ENCODE measurements around the gene NXPE3.

Gene NXPE3

GRCh38 chr3:101813817-101814440 is 34.9 kb downstream of the NXPE3 start:
- Mint-ChIP-seq H3K27me3 (ENCODE audit: low read depth) (no peaks in the 10 kb centered on the region), H3K4me3 (no peak overlapping the region), H3K9me3 (no peaks in the 10 kb centered on the region), H3K36me3 (ENCODE audit: low read depth) (peaks cover 8% of the 10 kb centered on the region), H3K27ac (peak overlapping the region; percentile 18 to 31 (median 24)), H3K4me1 (peaks cover 14% of the 10 kb centered on the region)
- peak; percentile 59 to 78 (median 59) for TF ChIP-seq CTCF (IDR thresholded peaks at IDR 0.05; ENCODE audit: unreplicated experiment in 3 of 3)

- no peaks in the 10 kb centered on the region for H3K9me3 Mint-ChIP-seq
- H3K36me3 Mint-ChIP-seq (ENCODE audit: low read depth): peaks cover 14% of the 10 kb centered on the region
- H3K27ac Mint-ChIP-seq: peak overlapping the region in 1 of 3 experiments; percentile 68
- peaks cover 12% of the 10 kb centered on the region for H3K4me1 Mint-ChIP-seq
- H3K4me3 Mint-ChIP-seq: no peak overlapping the region
- no peak for TF ChIP-seq CTCF (IDR thresholded peaks at IDR 0.05; ENCODE audit: unreplicated experiment in 3 of 3)
- H3K27me3 Mint-ChIP-seq (ENCODE audit: low read depth): no peaks in the 10 kb centered on the region
Measured at GRCh38 chr3:101814835-101815234, 35.8 kb downstream of the NXPE3 start.

- Mint-ChIP-seq H3K4me3 (no peak overlapping the region), H3K27ac (peak overlapping the region; percentile 69 to 86 (median 85)), H3K36me3 (ENCODE audit: low read depth) (peaks cover 27% of the 10 kb centered on the region), H3K27me3 (ENCODE audit: low read depth) (no peaks in the 10 kb centered on the region), H3K9me3 (no peaks in the 10 kb centered on the region), H3K4me1 (peaks cover 12% of the 10 kb centered on the region)
- TF ChIP-seq CTCF (IDR thresholded peaks at IDR 0.05; ENCODE audit: unreplicated experiment in 3 of 3): no peak
Measured at GRCh38 chr3:101816215-101817149, 37.5 kb downstream of the NXPE3 start.

- no peak overlapping the region for H3K27ac Mint-ChIP-seq
- no peak for TF ChIP-seq CTCF (IDR thresholded peaks at IDR 0.05; ENCODE audit: unreplicated experiment in 3 of 3)
- no peaks in the 10 kb centered on the region for H3K27me3 Mint-ChIP-seq (ENCODE audit: low read depth)
- peaks cover 39% of the 10 kb centered on the region for H3K36me3 Mint-ChIP-seq (ENCODE audit: low read depth)
- H3K4me1 Mint-ChIP-seq: peaks cover 12% of the 10 kb centered on the region
- no peak overlapping the region for H3K4me3 Mint-ChIP-seq
- no peaks in the 10 kb centered on the region for H3K9me3 Mint-ChIP-seq
Measured at GRCh38 chr3:101817992-101818391, 39.0 kb downstream of the NXPE3 start.

GRCh38 chr3:101819649-101820206 is 40.7 kb downstream of the NXPE3 start:
- Mint-ChIP-seq H3K9me3 (no peaks in the 10 kb centered on the region), H3K4me3 (no peak overlapping the region), H3K27ac (no peak overlapping the region), H3K36me3 (ENCODE audit: low read depth) (peaks cover 39% of the 10 kb centered on the region), H3K27me3 (ENCODE audit: low read depth) (no peaks in the 10 kb centered on the region), H3K4me1 (peaks cover 5% of the 10 kb centered on the region)
- no peak for TF ChIP-seq CTCF (IDR thresholded peaks at IDR 0.05; ENCODE audit: unreplicated experiment in 3 of 3)

All from nephron (organoid).